ENCODE measurements around the gene RXFP3.

RXFP3 gene

GRCh38 chr5:33984178-33984577 is 48.0 kb downstream of the RXFP3 start:
- TF ChIP-seq, protein P1, sequence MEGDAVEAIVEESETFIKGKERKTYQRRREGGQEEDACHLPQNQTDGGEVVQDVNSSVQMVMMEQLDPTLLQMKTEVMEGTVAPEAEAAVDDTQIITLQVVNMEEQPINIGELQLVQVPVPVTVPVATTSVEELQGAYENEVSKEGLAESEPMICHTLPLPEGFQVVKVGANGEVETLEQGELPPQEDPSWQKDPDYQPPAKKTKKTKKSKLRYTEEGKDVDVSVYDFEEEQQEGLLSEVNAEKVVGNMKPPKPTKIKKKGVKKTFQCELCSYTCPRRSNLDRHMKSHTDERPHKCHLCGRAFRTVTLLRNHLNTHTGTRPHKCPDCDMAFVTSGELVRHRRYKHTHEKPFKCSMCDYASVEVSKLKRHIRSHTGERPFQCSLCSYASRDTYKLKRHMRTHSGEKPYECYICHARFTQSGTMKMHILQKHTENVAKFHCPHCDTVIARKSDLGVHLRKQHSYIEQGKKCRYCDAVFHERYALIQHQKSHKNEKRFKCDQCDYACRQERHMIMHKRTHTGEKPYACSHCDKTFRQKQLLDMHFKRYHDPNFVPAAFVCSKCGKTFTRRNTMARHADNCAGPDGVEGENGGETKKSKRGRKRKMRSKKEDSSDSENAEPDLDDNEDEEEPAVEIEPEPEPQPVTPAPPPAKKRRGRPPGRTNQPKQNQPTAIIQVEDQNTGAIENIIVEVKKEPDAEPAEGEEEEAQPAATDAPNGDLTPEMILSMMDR (IDR thresholded peaks at IDR 0.05): no peak
- no peak for TF ChIP-seq ZFX (IDR thresholded peaks at IDR 0.05; ENCODE audit: borderline replicate concordance)
- H3K27ac ChIP-seq: no peak overlapping the region

DNA sequence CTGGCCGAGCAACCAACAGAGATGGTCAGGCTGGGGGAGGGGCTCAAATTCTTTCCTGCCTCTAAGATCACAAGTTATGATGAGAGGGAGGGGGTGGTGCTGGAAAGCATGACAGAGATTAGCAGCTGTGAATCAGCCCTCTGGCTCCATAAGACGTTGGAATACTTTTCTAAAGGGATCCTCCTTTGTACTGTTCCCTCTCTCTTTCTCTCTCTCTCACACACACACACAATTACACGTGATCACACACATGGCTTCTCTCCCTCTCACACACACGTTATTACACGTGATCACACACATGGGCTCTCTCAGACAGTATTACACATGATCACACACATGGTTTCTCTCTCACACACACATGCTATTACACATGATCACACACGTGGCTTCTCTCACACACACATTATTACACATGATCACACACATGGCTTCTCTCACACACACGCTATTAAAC is 48.5 kb downstream of the RXFP3 start, which contains the start of gene SLC45A2:
TSS of gene SLC45A2 (minus strand) at position 23 of the 454 bp plus-strand sequence. CDS start 110 bp downstream, outside the sequence.
- TF ChIP-seq, protein P1 (IDR thresholded peaks at IDR 0.05): no peak
- no peak for TF ChIP-seq ZFX (IDR thresholded peaks at IDR 0.05; ENCODE audit: borderline replicate concordance)
- H3K27ac ChIP-seq: no peak within 1 kb of the TSS

DNA sequence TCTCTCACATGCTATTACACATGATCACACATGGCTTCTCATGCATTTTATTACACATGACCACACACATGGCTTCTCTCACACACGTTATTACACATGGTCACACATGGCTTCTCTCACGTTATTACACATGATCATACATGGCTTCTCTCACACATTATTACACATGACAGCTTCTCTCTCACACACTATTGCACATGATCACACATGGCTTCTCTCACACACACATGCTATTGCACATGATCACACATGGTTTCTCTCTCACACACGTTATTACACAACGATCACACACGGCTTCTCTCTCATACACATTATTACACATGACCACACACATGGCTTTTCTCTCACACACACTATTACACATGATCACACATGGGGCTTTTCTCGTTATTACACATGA is 49.3 kb downstream of the RXFP3 start:
- TF ChIP-seq, protein P1 (IDR thresholded peaks at IDR 0.05): no peak
- TF ChIP-seq ZFX (IDR thresholded peaks at IDR 0.05; ENCODE audit: borderline replicate concordance): no peak
- H3K27ac ChIP-seq: no peak overlapping the region

Measured in 22Rv1 (cell line).